Gastrocnemius medialis (tissue), 4 donors: ENCODE measurements around the gene MBNL1. TPM values are rescaled to one million over a fixed set of nuclear protein-coding genes. Genes with fewer than 3 reads are reported as not detected.

Experiments used
- ATAC-seq, 2 donors: fragments of 150-250 bp; one replicate each; pipeline ENCODE4 v1.9.1; 2016
- DNase-seq, 2 donors: peaks; one replicate each; pipeline ENCODE4 v3.0.0-alpha.2; 2019
- H3K27ac ChIP-seq, 4 donors: fragments of 200-600 bp; sonication (generic); 1 replicate in 1 of 4; 2 replicates in 3 of 4; pipeline ENCODE4 v1.5.1; 2016 to 2018; ENCODE audit warnings: mild to moderate bottlenecking in 2 of 4, moderate library complexity in 1 of 4
- H3K27me3 ChIP-seq, 3 donors: fragments of 200-600 bp; sonication (generic) in 2 of 3; 1 replicate in 1 of 3; 2 replicates in 2 of 3; pipeline versions ENCODE4 v1.5.1 to v1.6.0; 2016 to 2019; ENCODE audit warnings: mild to moderate bottlenecking in 1 of 3, moderate library complexity in 1 of 3
- H3K36me3 ChIP-seq, 2 donors: fragments of 200-600 bp; sonication (generic) in 1 of 2; one replicate each; pipeline ENCODE4 v1.5.1; 2017 to 2018
- H3K4me1 ChIP-seq, 2 donors: fragments of 200-600 bp; sonication (generic) in 1 of 2; one replicate each; pipeline ENCODE4 v1.5.1; 2016 to 2017; ENCODE audit warnings: mild to moderate bottlenecking in 2 of 2
- H3K4me3 ChIP-seq, 4 donors: fragments of 200-600 bp; sonication (generic) in 3 of 4; 1 replicate in 1 of 4; 2 replicates in 3 of 4; pipeline ENCODE4 v1.5.1; 2016 to 2019; ENCODE audit warnings: mild to moderate bottlenecking in 2 of 4
- H3K9me3 ChIP-seq, 3 donors: fragments of 200-600 bp; sonication (generic) in 2 of 3; 1 replicate in 1 of 3; 2 replicates in 2 of 3; pipeline ENCODE4 v1.5.1; 2016 to 2019
- CTCF ChIP-seq, 5 experiments: fragments of 450-650 bp in 3 of 5; fragments of 200-600 bp in 2 of 5; sonication (generic) in 2 of 5; IDR thresholded peaks in 4 of 5; conservative IDR thresholded peaks in 1 of 5; 1 replicate in 4 of 5; 2 replicates in 1 of 5; pipeline ENCODE4 v1.5.1; 2016 to 2019; ENCODE audit warnings: antibody characterized with exemption in 5 of 5, mild to moderate bottlenecking in 3 of 5, moderate library complexity in 3 of 5
- POLR2A ChIP-seq, 2 donors: fragments of 450-650 bp; IDR thresholded peaks; one replicate each; pipeline ENCODE4 v1.6.1; 2017; ENCODE audit warnings: antibody characterized with exemption in 2 of 2, mild to moderate bottlenecking in 2 of 2, moderate library complexity in 2 of 2
- in situ Hi-C, 4 donors: fragments of 200-750 bp; cut with MboI; loops; one replicate each; pipeline versions ENCODE4 v1.15.0 to v1.8.0; 2017; ENCODE audit warnings: low sequenced_read_pairs in 4 of 4
- intact Hi-C: fragments of 100-400 bp; cut with DNase I; formaldehyde crosslinking; loops from one replicate; pipeline ENCODE4 v1.15.1; 2023; ENCODE audit warnings: low total_unique reads
- total RNA-seq, 4 donors: library from RNA; depleted of rRNA; stranded (reverse); fragments of >200 nt; gene quantifications; one replicate each; pipeline versions ENCODE4 v1.1.0 to v1.2.3, GENCODE V29; 2016

MBNL1 gene
- total RNA-seq, 4 donors from 2014 or later, result 519 to 597 (median 557) TPM

GRCh38 chr3:152413240-152413639, 144.5 kb downstream of the MBNL1 start:
- TF ChIP-seq POLR2A (IDR thresholded peaks at IDR 0.05), result no peak
- no peak for TF ChIP-seq CTCF (IDR thresholded peaks at IDR 0.05 in 4 of 5, conservative IDR thresholded peaks at IDR 0.05 in 1 of 5)
- DNase-seq (no peak), ATAC-seq (peak; percentile 68 to 72)
- intact Hi-C loops (loop anchor here (5.0 kb wide), 1 partner anchor 66 kb away; no protein-coding TSS in a partner anchor), in situ Hi-C loops (no loop called here)
- H3K27me3 ChIP-seq, result no peaks in the 10 kb centered on the region
- peaks cover 69 to 76% of the 10 kb centered on the region in 2 donors for H3K4me1 ChIP-seq
- H3K4me3 ChIP-seq, result no peak overlapping the region
- no peaks in the 10 kb centered on the region for H3K9me3 ChIP-seq
- peak overlapping the region; percentile 92 to 96 (median 94) for H3K27ac ChIP-seq
- H3K36me3 ChIP-seq, result peaks cover 0 to 28% of the 10 kb centered on the region in 2 donors

DNA sequence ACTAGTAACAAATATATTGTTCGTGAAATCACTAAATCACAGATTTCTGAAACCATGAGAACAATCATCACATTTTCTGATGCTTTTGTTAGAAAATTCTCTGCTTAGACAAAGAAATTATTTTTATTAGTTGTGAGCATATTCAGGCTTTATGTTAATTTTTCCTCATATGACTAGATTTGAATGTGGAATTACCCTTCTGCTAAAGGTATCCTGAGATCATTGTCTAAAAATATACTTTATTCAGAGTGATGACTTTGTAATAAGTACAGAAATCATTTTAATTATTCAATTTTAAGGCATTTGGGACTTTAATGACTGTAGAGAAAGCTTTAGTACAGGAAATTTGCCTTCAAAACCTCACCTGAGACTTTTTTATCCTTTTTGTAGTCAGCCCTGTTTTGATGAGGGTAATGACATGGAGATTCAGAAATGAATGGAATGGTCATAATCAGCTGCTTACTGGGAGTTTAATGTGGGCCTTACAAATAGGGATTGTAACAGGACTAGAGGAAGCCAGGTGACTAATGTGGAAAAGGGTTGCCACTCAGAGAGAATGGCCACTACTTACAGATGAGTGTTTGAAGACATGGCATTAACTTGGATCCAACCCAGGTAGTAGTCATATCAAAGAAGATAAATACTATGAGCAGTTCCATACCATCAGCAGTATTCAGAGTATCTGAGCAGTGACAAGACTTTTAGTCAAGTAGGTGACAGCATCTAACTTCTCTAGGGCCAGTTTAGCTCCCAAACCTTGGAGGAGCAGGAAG, 148.3 kb downstream of the MBNL1 start:
- in situ Hi-C loops (no loop called here), intact Hi-C loops (no loop called here)
- no peaks in the 10 kb centered on the region for H3K9me3 ChIP-seq
- TF ChIP-seq CTCF (IDR thresholded peaks at IDR 0.05 in 4 of 5, conservative IDR thresholded peaks at IDR 0.05 in 1 of 5), result no peak
- TF ChIP-seq POLR2A (IDR thresholded peaks at IDR 0.05), result no peak
- no peaks in the 10 kb centered on the region for H3K27me3 ChIP-seq
- no peak overlapping the region for H3K4me3 ChIP-seq
- no peak for ATAC-seq
- no peak for DNase-seq
- peaks cover 32 to 47% of the 10 kb centered on the region in 2 donors for H3K4me1 ChIP-seq
- H3K27ac ChIP-seq, result peak overlapping the region; percentile 70 to 96 (median 94)
- peaks cover 2 to 66% of the 10 kb centered on the region in 2 donors for H3K36me3 ChIP-seq

GRCh38 chr3:152419748-152420147, 151.0 kb downstream of the MBNL1 start:
- in situ Hi-C loops, result no loop called here
- Histone ChIP-seq H3K36me3 (peaks cover 2 to 74% of the 10 kb centered on the region in 2 donors), H3K27ac (peak overlapping the region in 3 of 4 donors; percentile 33 to 93 (median 36)), H3K4me1 (peaks cover 13 to 22% of the 10 kb centered on the region in 2 donors), H3K9me3 (no peaks in the 10 kb centered on the region), H3K4me3 (no peak overlapping the region), H3K27me3 (no peaks in the 10 kb centered on the region)
- intact Hi-C loops, result no loop called here
- no peak for TF ChIP-seq CTCF (IDR thresholded peaks at IDR 0.05 in 4 of 5, conservative IDR thresholded peaks at IDR 0.05 in 1 of 5)
- no peak for TF ChIP-seq POLR2A (IDR thresholded peaks at IDR 0.05)
- ATAC-seq, result no peak
- no peak for DNase-seq

DNA sequence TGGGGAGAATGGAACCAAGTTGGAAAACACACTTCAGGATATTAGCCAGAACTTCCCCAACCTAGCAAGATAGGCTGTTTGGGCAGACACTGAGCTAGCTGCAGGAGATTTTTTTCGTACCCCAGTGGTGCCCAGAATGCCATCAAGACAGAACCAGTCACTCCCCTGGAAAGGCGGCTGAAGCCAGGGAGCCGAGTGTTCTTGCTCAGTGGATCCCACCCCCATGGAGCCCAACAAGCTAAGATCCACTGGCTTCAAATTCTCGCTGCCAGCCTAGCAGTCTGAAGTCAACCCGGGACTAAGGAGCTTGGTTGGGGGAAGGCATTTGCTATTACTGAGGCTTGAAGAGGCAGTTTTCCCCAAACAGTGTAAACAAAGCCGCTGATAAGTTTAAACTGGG, 152.4 kb downstream of the MBNL1 start:
- DNase-seq (no peak), ATAC-seq (no peak)
- TF ChIP-seq POLR2A (IDR thresholded peaks at IDR 0.05) (no peak), CTCF (IDR thresholded peaks at IDR 0.05 in 4 of 5, conservative IDR thresholded peaks at IDR 0.05 in 1 of 5) (no peak)
- in situ Hi-C loops (no loop called here), intact Hi-C loops (no loop called here)
- Histone ChIP-seq H3K36me3 (peaks cover 2 to 66% of the 10 kb centered on the region in 2 donors), H3K4me1 (peaks cover 14 to 23% of the 10 kb centered on the region in 2 donors), H3K27ac (peak overlapping the region; percentile 38 to 67 (median 42)), H3K9me3 (no peaks in the 10 kb centered on the region), H3K4me3 (no peak overlapping the region), H3K27me3 (no peaks in the 10 kb centered on the region)
